ENCODE measurements around the gene TOX2.

DNA sequence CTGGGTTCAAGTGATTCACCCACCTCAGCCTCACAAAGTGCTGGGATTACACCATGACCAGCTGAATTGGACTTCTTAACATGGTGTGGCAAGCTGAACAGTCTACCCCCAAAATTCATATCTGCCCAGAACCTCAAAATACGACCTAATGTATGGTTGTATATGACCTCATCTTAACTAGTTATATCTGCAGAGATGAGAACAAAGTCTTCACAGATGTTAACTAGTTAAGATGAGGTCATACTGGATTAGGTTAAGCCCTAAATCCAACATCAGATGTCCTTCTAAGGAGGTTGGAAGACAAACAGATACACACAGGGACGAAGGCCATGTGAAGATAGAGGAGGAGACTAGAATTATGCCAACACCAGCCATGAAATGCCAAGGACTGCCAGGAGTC is 169.8 kb downstream of the TOX2 start:
- TF ChIP-seq, protein P1, sequence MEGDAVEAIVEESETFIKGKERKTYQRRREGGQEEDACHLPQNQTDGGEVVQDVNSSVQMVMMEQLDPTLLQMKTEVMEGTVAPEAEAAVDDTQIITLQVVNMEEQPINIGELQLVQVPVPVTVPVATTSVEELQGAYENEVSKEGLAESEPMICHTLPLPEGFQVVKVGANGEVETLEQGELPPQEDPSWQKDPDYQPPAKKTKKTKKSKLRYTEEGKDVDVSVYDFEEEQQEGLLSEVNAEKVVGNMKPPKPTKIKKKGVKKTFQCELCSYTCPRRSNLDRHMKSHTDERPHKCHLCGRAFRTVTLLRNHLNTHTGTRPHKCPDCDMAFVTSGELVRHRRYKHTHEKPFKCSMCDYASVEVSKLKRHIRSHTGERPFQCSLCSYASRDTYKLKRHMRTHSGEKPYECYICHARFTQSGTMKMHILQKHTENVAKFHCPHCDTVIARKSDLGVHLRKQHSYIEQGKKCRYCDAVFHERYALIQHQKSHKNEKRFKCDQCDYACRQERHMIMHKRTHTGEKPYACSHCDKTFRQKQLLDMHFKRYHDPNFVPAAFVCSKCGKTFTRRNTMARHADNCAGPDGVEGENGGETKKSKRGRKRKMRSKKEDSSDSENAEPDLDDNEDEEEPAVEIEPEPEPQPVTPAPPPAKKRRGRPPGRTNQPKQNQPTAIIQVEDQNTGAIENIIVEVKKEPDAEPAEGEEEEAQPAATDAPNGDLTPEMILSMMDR (IDR thresholded peaks at IDR 0.05 in 4 of 5, conservative IDR thresholded peaks at IDR 0.05 in 1 of 5): no peak
- no peak for TF ChIP-seq POLR2A (IDR thresholded peaks at IDR 0.05)

Data from gastrocnemius medialis (tissue), 4 donors.